Neuron (in vitro differentiated cells): ENCODE measurements around the gene SLC31A2.
"Not testable (repeated sequence)": the region's sequence is repeated elsewhere in the genome, so short reads cannot be mapped to it uniquely, and the experiment has no call there.

Source experiments
- H2AFZ ChIP-seq: one replicate; pipeline ENCODE4 v1.6.1; 2013; ENCODE audit warnings: low read depth, mild to moderate bottlenecking, inconsistent platforms, low read length, moderate library complexity
- H3K27me3 ChIP-seq: one replicate; pipeline ENCODE4 v1.6.1; 2013; ENCODE audit warnings: low read length; ENCODE audit not compliant: insufficient read depth
- H3K36me3 ChIP-seq: one replicate; pipeline ENCODE4 v1.6.1; 2013; ENCODE audit warnings: low read length; ENCODE audit not compliant: insufficient read depth
- H3K4me1 ChIP-seq: one replicate; pipeline ENCODE4 v1.6.1; 2013; ENCODE audit warnings: low read length; ENCODE audit not compliant: insufficient read depth
- H3K4me3 ChIP-seq: 2 replicates; pipeline ENCODE4 v1.5.1; 2013; ENCODE audit warnings: mild to moderate bottlenecking, low read length, moderate library complexity
- H3K9me3 ChIP-seq: one replicate; pipeline ENCODE4 v1.6.1; 2013; ENCODE audit warnings: low read length

SLC31A2 gene

GRCh38 chr9:113150670-113151611, at the start of gene SLC31A2:
Gene SLC31A2, plus strand, starts transcription at chr9:113151007. Its CDS starts 68 bp downstream, at chr9:113151075.
- Histone ChIP-seq H3K9me3 (no peaks in the 10 kb centered on the region), H3K4me1 (peaks cover 4% of the 10 kb centered on the region), H2AFZ (peak within 1 kb of the TSS; percentile 98), H3K4me3 (peak within 1 kb of the TSS; percentile 77), H3K36me3 (no peaks in the 10 kb centered on the region), H3K27me3 (peaks cover 10% of the 10 kb centered on the region)

GRCh38 chr9:113105345-113105744, 45.5 kb upstream of the SLC31A2 start:
- H3K27me3 ChIP-seq, H3K36me3 ChIP-seq, H3K9me3 ChIP-seq, H2AFZ ChIP-seq, H3K4me3 ChIP-seq, H3K4me1 ChIP-seq: not testable (repeated sequence)

GRCh38 chr9:113111065-113111951, 39.5 kb upstream of the SLC31A2 start:
- not testable (repeated sequence) for H3K4me3 ChIP-seq, H3K36me3 ChIP-seq, H2AFZ ChIP-seq, H3K4me1 ChIP-seq, H3K9me3 ChIP-seq, H3K27me3 ChIP-seq

- H3K4me3 ChIP-seq, H2AFZ ChIP-seq, H3K27me3 ChIP-seq, H3K36me3 ChIP-seq, H3K4me1 ChIP-seq, H3K9me3 ChIP-seq: not testable (repeated sequence)
These were observed 37.9 kb upstream of the SLC31A2 start for GRCh38 chr9:113112706-113113510.

- H3K4me3 ChIP-seq, H3K27me3 ChIP-seq, H3K36me3 ChIP-seq, H2AFZ ChIP-seq, H3K4me1 ChIP-seq, H3K9me3 ChIP-seq: not testable (repeated sequence)
These were observed 32.0 kb upstream of the SLC31A2 start for GRCh38 chr9:113118829-113119228.

GRCh38 chr9:113125386-113126035, 25.3 kb upstream of the SLC31A2 start:
- H3K36me3 ChIP-seq = no peaks in the 10 kb centered on the region
- no peaks in the 10 kb centered on the region for H3K27me3 ChIP-seq
- no peaks in the 10 kb centered on the region for H3K4me1 ChIP-seq
- no peaks in the 10 kb centered on the region for H3K9me3 ChIP-seq
- H2AFZ ChIP-seq = no peak overlapping the region
- no peak overlapping the region for H3K4me3 ChIP-seq

GRCh38 chr9:113129466-113129865, 21.3 kb upstream of the SLC31A2 start:
- H3K36me3 ChIP-seq = no peaks in the 10 kb centered on the region

GRCh38 chr9:113129884-113130283, 20.9 kb upstream of the SLC31A2 start:
- H3K27me3 ChIP-seq = no peaks in the 10 kb centered on the region
- no peak overlapping the region for H3K4me3 ChIP-seq
- H3K36me3 ChIP-seq = no peaks in the 10 kb centered on the region
- no peaks in the 10 kb centered on the region for H3K4me1 ChIP-seq
- H2AFZ ChIP-seq = no peak overlapping the region
- H3K9me3 ChIP-seq = no peaks in the 10 kb centered on the region

More at GRCh38 chr9:113129466-113129865, 21.3 kb upstream of the SLC31A2 start:
- Histone ChIP-seq H2AFZ (no peak overlapping the region), H3K4me1 (no peaks in the 10 kb centered on the region), H3K9me3 (no peaks in the 10 kb centered on the region), H3K4me3 (no peak overlapping the region), H3K27me3 (no peaks in the 10 kb centered on the region)

- H3K4me3 ChIP-seq = no peak overlapping the region
- H3K27me3 ChIP-seq = peaks cover 3% of the 10 kb centered on the region
- no peaks in the 10 kb centered on the region for H3K36me3 ChIP-seq
- H3K9me3 ChIP-seq = no peaks in the 10 kb centered on the region
- no peaks in the 10 kb centered on the region for H3K4me1 ChIP-seq
- H2AFZ ChIP-seq = no peak overlapping the region
These were observed 19.1 kb upstream of the SLC31A2 start for GRCh38 chr9:113131689-113132151.

- Histone ChIP-seq H2AFZ (no peak overlapping the region), H3K27me3 (peaks cover 3% of the 10 kb centered on the region), H3K36me3 (no peaks in the 10 kb centered on the region), H3K9me3 (no peaks in the 10 kb centered on the region), H3K4me3 (no peak overlapping the region), H3K4me1 (peaks cover 14% of the 10 kb centered on the region)
These were observed 13.3 kb upstream of the SLC31A2 start for GRCh38 chr9:113137196-113138168.

- peaks cover 14% of the 10 kb centered on the region for H3K4me1 ChIP-seq
- H3K4me3 ChIP-seq = no peak overlapping the region
- H3K9me3 ChIP-seq = no peaks in the 10 kb centered on the region
- no peak overlapping the region for H2AFZ ChIP-seq
- H3K36me3 ChIP-seq = no peaks in the 10 kb centered on the region
- peaks cover 3% of the 10 kb centered on the region for H3K27me3 ChIP-seq
These were observed 12.0 kb upstream of the SLC31A2 start for GRCh38 chr9:113138760-113139159.
